ENCODE measurements around the gene LEKR1. TPM values are rescaled to one million over a fixed set of nuclear protein-coding genes. Genes with fewer than 3 reads are reported as not detected.
A peak's percentile ranks its signal among the peaks of the same experiment; 100 is the strongest.

LEKR1 gene
- total and polyA plus RNA-seq, 9 of the 15 experiments (the other 6 are each of a cell fraction or from before 2014, with no cell fraction given): 0.76 to 1.8 (median 1.2) TPM

- TF ChIP-seq MTA3 (IDR thresholded peaks at IDR 0.05; ENCODE audit: borderline replicate concordance): 0 out of 2 replicates have a peak, but pooled peaks have one; percentile 24
- TF ChIP-seq BRD9 (IDR thresholded peaks at IDR 0.05; ENCODE audit: low read depth, partially characterized antibody): peak; percentile 79
- TF ChIP-seq LEF1 (IDR thresholded peaks at IDR 0.05): 0 out of 2 replicates have a peak, but pooled peaks have one; percentile 34
- peak in 1 of 2 experiments; percentile 21; a peak in 1 of 4 replicates for TF ChIP-seq MAZ (CRISPR knock-in tag; conservative IDR thresholded peaks at IDR 0.05 in 1 of 2, IDR thresholded peaks at IDR 0.05 in 1 of 2)
- TF ChIP-seq NFE2 (IDR thresholded peaks at IDR 0.05; ENCODE audit: low read depth): peak; percentile 64
- TF ChIP-seq, protein P1, sequence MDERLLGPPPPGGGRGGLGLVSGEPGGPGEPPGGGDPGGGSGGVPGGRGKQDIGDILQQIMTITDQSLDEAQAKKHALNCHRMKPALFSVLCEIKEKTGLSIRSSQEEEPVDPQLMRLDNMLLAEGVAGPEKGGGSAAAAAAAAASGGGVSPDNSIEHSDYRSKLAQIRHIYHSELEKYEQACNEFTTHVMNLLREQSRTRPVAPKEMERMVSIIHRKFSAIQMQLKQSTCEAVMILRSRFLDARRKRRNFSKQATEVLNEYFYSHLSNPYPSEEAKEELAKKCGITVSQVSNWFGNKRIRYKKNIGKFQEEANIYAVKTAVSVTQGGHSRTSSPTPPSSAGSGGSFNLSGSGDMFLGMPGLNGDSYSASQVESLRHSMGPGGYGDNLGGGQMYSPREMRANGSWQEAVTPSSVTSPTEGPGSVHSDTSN (CRISPR knock-in tag; IDR thresholded peaks at IDR 0.05; ENCODE audit: low read depth): no peak
- TF ChIP-seq, protein P1 (tag; conservative IDR thresholded peaks at IDR 0.05; ENCODE audit: low read depth): 0 out of 2 replicates have a peak, but pooled peaks have one; percentile 45
- no peak for TF ChIP-seq RUNX1 (IDR thresholded peaks at IDR 0.05; ENCODE audit: low read depth)
- peak; percentile 73 for TF ChIP-seq MEIS2 (IDR thresholded peaks at IDR 0.05; ENCODE audit: partially characterized antibody)
- TF ChIP-seq, protein P2, sequence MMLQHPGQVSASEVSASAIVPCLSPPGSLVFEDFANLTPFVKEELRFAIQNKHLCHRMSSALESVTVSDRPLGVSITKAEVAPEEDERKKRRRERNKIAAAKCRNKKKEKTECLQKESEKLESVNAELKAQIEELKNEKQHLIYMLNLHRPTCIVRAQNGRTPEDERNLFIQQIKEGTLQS (IDR thresholded peaks at IDR 0.05): peak; percentile 91
- TF ChIP-seq, protein P2 (CRISPR knock-in tag; conservative IDR thresholded peaks at IDR 0.05): no peak; the same call in 1 of the 2 replicates
- TF ChIP-seq SOX6 (IDR thresholded peaks at IDR 0.05): 0 out of 2 replicates have a peak, but pooled peaks have one; percentile 27
- TF ChIP-seq, protein P3, sequence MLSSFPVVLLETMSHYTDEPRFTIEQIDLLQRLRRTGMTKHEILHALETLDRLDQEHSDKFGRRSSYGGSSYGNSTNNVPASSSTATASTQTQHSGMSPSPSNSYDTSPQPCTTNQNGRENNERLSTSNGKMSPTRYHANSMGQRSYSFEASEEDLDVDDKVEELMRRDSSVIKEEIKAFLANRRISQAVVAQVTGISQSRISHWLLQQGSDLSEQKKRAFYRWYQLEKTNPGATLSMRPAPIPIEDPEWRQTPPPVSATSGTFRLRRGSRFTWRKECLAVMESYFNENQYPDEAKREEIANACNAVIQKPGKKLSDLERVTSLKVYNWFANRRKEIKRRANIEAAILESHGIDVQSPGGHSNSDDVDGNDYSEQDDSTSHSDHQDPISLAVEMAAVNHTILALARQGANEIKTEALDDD (IDR thresholded peaks at IDR 0.05): peak; percentile 100
- peak; percentile 20; the same call in 1 of the 2 replicates for TF ChIP-seq KLF16 (IDR thresholded peaks at IDR 0.05)
- TF ChIP-seq TBL1XR1 (IDR thresholded peaks at IDR 0.05; ENCODE audit: low read length in 2 of 2): peak in 1 of 2 experiments; percentile 53; a peak in 1 of 4 replicates
- no peak for TF ChIP-seq ZNF584 (CRISPR knock-in tag; IDR thresholded peaks at IDR 0.05; ENCODE audit: low read depth)
- 0 out of 2 replicates have a peak, but pooled peaks have one; percentile 38 for TF ChIP-seq MTA1 (IDR thresholded peaks at IDR 0.05; ENCODE audit: borderline replicate concordance)
- TF ChIP-seq SMARCB1 (IDR thresholded peaks at IDR 0.05; ENCODE audit: insufficient read length, low read depth): peak; percentile 15
- TF ChIP-seq HDAC1 (IDR thresholded peaks at IDR 0.05): 0 out of 4 replicates have a peak, but pooled peaks of 1 of the 2 experiments have one; percentile 24
These were observed 38.1 kb upstream of the LEKR1 start (continued) for GRCh38 chr3:156787926-156788663.

Data from K562 (cell line).